ENCODE data around the gene OSBPL10. TPM values are rescaled to one million over a fixed set of nuclear protein-coding genes. Genes with fewer than 3 reads are reported as not detected.

OSBPL10 gene
- total and polyA plus RNA-seq, 2 donors (not counting 1 experiment from before 2014, with no cell fraction given): 88.5 to 310 TPM

DNA sequence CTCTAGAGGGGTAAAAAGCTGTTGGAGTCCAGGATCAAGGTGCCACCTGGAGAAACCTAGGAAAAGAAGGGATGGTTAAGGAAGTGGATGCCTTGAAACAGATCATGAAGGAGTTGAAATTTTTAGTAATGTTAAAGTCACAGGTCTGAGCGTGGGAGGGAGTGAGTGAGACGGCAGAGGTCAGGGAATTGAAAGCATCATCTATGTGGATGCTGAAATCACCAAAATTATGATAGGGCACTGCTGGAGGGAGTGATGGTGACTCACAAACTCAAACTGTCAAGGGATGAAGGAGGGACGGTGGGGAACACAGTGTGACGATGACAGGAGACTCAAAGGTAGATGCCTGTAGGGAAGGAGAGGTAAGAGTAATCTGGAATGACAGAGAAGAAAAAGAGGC, 205.7 kb downstream of the OSBPL10 start:
- ATAC-seq (ENCODE audit: low read depth) (no peak), DNase-seq (no peak)
- CTCF ChIA-PET: interaction anchor here (0.6 kb wide), 1 partner anchor 687 kb away, joined by 6 read pairs; no protein-coding TSS in a partner anchor
- Mint-ChIP-seq H3K9me3 (ENCODE audit: insufficient read depth) (peaks cover 3% of the 10 kb centered on the region), H3K4me1 (peaks cover 64% of the 10 kb centered on the region), H3K27me3 (no peaks in the 10 kb centered on the region), H3K27ac (peak overlapping the region; percentile 10), H3K4me3 (no peak overlapping the region)
- Histone ChIP-seq H3K27me3 (replicated peaks in 1 of 4; ENCODE audit: control extremely low read depth in 1 of 4, control insufficient read depth in 3 of 4, insufficient read depth in 4 of 4, low read length in 3 of 4) (no peaks in the 10 kb centered on the region), H3K79me2 (ENCODE audit: control insufficient read depth, insufficient read depth, low read length) (peaks cover 68% of the 10 kb centered on the region), H3K4me2 (replicated peaks; ENCODE audit: low read depth, low read length, poor library complexity, severe bottlenecking) (no peak overlapping the region), H4K20me1 (ENCODE audit: control insufficient read depth, insufficient read depth, low read length, poor library complexity, severe bottlenecking) (peaks cover 69% of the 10 kb centered on the region), H2AFZ (ENCODE audit: insufficient read depth, low read depth, low read length, poor library complexity, severe bottlenecking) (no peak overlapping the region), H3K4me3 (ENCODE audit: control extremely low read depth in 1 of 5, extremely low read depth in 1 of 5, insufficient read depth in 1 of 5, low read depth in 2 of 5, low read length in 4 of 5) (no peak overlapping the region), H3K4me1 (ENCODE audit: control insufficient read depth in 2 of 2, insufficient read depth in 2 of 2, low read length in 2 of 2) (peaks cover 11 to 12% of the 10 kb centered on the region in 2 donors), H3K27ac (ENCODE audit: low read length in 2 of 2) (no peak overlapping the region), H3K36me3 (replicated peaks in 1 of 2; ENCODE audit: control extremely low read depth in 1 of 2, control insufficient read depth in 1 of 2, extremely low read depth in 1 of 2, insufficient read depth in 2 of 2, low read length in 1 of 2) (peaks cover 4 to 9% of the 10 kb centered on the region in 2 experiments), H3K9me3 (ENCODE audit: control extremely low read depth in 1 of 3, control insufficient read depth in 2 of 3, insufficient read depth in 1 of 3, low read length in 2 of 3) (peaks cover 0 to 12% (median 0%) of the 10 kb centered on the region in 3 donors), H3K9ac (ENCODE audit: low read length) (no peak overlapping the region)
- TF ChIP-seq EZH2 (IDR thresholded peaks at IDR 0.05; ENCODE audit: borderline replicate concordance, insufficient read depth, low read depth, low read length, poor library complexity, severe bottlenecking): no peak
- TF ChIP-seq, protein P1, sequence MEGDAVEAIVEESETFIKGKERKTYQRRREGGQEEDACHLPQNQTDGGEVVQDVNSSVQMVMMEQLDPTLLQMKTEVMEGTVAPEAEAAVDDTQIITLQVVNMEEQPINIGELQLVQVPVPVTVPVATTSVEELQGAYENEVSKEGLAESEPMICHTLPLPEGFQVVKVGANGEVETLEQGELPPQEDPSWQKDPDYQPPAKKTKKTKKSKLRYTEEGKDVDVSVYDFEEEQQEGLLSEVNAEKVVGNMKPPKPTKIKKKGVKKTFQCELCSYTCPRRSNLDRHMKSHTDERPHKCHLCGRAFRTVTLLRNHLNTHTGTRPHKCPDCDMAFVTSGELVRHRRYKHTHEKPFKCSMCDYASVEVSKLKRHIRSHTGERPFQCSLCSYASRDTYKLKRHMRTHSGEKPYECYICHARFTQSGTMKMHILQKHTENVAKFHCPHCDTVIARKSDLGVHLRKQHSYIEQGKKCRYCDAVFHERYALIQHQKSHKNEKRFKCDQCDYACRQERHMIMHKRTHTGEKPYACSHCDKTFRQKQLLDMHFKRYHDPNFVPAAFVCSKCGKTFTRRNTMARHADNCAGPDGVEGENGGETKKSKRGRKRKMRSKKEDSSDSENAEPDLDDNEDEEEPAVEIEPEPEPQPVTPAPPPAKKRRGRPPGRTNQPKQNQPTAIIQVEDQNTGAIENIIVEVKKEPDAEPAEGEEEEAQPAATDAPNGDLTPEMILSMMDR (IDR thresholded peaks at IDR 0.05): no peak
- WGBS (ENCODE audit: insufficient coverage): 100% methylated on average over 4 of the region's 4 CpGs
- POLR2A ChIA-PET: no interaction called here
- intact Hi-C loops (cut with micrococcal nuclease): no loop called here

DNA sequence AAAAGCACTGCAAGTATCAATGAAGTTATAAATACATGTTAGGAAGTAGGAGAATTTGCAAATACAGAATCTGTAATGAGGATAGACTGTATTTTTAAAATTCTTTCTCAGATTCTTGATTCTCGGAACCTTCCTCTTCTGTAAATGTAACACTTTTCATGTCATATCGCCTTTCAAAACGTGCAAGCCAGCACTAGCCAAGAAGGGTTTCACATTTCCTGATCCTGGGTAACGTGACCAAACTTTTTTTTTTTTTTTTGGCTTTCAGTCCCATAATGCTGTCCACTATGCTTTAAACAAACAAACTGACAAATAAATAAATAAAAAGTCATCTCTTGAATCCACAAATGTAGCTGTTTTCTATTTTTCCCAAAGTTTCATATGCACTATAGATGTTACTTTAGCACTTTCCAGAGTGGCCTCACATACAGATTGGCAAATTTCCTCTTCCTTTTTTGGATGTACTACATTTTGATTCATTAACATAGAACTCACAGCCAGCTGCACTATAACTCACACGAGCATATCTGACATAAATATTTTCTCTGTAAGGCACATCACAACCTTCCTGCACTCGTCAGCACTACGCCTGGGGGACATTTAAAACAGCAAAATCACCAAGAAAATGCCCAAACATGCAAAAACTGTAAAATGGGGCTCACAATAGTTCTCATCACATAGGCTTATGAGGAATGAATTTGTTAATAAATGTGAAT, 208.1 kb downstream of the OSBPL10 start:
- Histone ChIP-seq H3K4me2 (replicated peaks; ENCODE audit: low read depth, low read length, poor library complexity, severe bottlenecking) (no peak overlapping the region), H3K4me3 (ENCODE audit: control extremely low read depth in 1 of 5, extremely low read depth in 1 of 5, insufficient read depth in 1 of 5, low read depth in 2 of 5, low read length in 4 of 5) (no peak overlapping the region), H3K4me1 (ENCODE audit: control insufficient read depth in 2 of 2, insufficient read depth in 2 of 2, low read length in 2 of 2) (peaks cover 2 to 4% of the 10 kb centered on the region in 2 donors), H3K36me3 (replicated peaks in 1 of 2; ENCODE audit: control extremely low read depth in 1 of 2, control insufficient read depth in 1 of 2, extremely low read depth in 1 of 2, insufficient read depth in 2 of 2, low read length in 1 of 2) (peaks cover 4 to 12% of the 10 kb centered on the region in 2 experiments), H4K20me1 (ENCODE audit: control insufficient read depth, insufficient read depth, low read length, poor library complexity, severe bottlenecking) (peaks cover 63% of the 10 kb centered on the region), H3K27me3 (replicated peaks in 1 of 4; ENCODE audit: control extremely low read depth in 1 of 4, control insufficient read depth in 3 of 4, insufficient read depth in 4 of 4, low read length in 3 of 4) (no peaks in the 10 kb centered on the region), H3K79me2 (ENCODE audit: control insufficient read depth, insufficient read depth, low read length) (peaks cover 58% of the 10 kb centered on the region), H3K9me3 (ENCODE audit: control extremely low read depth in 1 of 3, control insufficient read depth in 2 of 3, insufficient read depth in 1 of 3, low read length in 2 of 3) (peaks cover 0 to 3% (median 0%) of the 10 kb centered on the region in 3 donors), H2AFZ (ENCODE audit: insufficient read depth, low read depth, low read length, poor library complexity, severe bottlenecking) (no peak overlapping the region), H3K27ac (ENCODE audit: low read length in 2 of 2) (no peak overlapping the region), H3K9ac (ENCODE audit: low read length) (no peak overlapping the region)
- POLR2A ChIA-PET: no interaction called here
- H3K9me3 Mint-ChIP-seq (ENCODE audit: insufficient read depth): no peaks in the 10 kb centered on the region
- no peak for TF ChIP-seq EZH2 (IDR thresholded peaks at IDR 0.05; ENCODE audit: borderline replicate concordance, insufficient read depth, low read depth, low read length, poor library complexity, severe bottlenecking)
- TF ChIP-seq, protein P1 (IDR thresholded peaks at IDR 0.05): no peak
- intact Hi-C loops (cut with micrococcal nuclease): no loop called here
- WGBS (ENCODE audit: insufficient coverage): 75% methylated on average over 5 of the region's 7 CpGs
- no peaks in the 10 kb centered on the region for H3K27me3 Mint-ChIP-seq
- CTCF ChIA-PET: no interaction called here
- peak overlapping the region; percentile 51 for H3K27ac Mint-ChIP-seq
- DNase-seq (no peak), ATAC-seq (ENCODE audit: low read depth) (no peak)
- H3K4me3 Mint-ChIP-seq: no peak overlapping the region
- H3K4me1 Mint-ChIP-seq: peaks cover 59% of the 10 kb centered on the region

Data from B cell (primary cell).